Mammary epithelial cell (primary cell): ENCODE measurements around the gene GHRH.

ENCODE experiments used
- CTCF ChIP-seq, 2 donors: IDR thresholded peaks in 1 of 2; conservative IDR thresholded peaks in 1 of 2; 2 replicates each; pipeline ENCODE4 v1.5.1; 2011 to 2012; ENCODE audit warnings: inconsistent platforms in 2 of 2, low read length in 2 of 2, mild to moderate bottlenecking in 2 of 2, control low read depth in 1 of 2, low read depth in 1 of 2; ENCODE audit not compliant: insufficient read depth in 1 of 2; ENCODE audit errors: extremely low read depth in 1 of 2
- EZH2 ChIP-seq: IDR thresholded peaks from 2 replicates; pipeline ENCODE4 v1.6.1; 2012; ENCODE audit warnings: low read length, inconsistent platforms, borderline replicate concordance

GRCh38 chr20:37235065-37235464 lies 26.5 kb downstream of the GHRH start:
- TF ChIP-seq CTCF (conservative IDR thresholded peaks at IDR 0.05 in 1 of 2, IDR thresholded peaks at IDR 0.05 in 1 of 2; ENCODE audit: extremely low read depth in 1 of 2, insufficient read depth in 1 of 2, low read depth in 1 of 2, low read length in 2 of 2) (no peak), EZH2 (no peak)
